Measurements from ENCODE around the gene TRPM2. TPM values are rescaled to one million over a fixed set of nuclear protein-coding genes. Genes with fewer than 3 reads are reported as not detected.
"Not testable (repeated sequence)": the region's sequence is repeated elsewhere in the genome, so short reads cannot be mapped to it uniquely, and the experiment has no call there.

TRPM2 gene
- total RNA-seq, 1 donor from 2014 or later: 12.0 TPM

- peak; percentile 45 for DNase-seq (ENCODE audit: low spot score)
Observed at GRCh38 chr21:44477131-44477530, 123.7 kb downstream of the TRPM2 start.

GRCh38 chr21:44477712-44478111, 124.3 kb downstream of the TRPM2 start:
- peak; percentile 72 for DNase-seq (ENCODE audit: low spot score)

- no peak for DNase-seq (ENCODE audit: low spot score)
Observed at GRCh38 chr21:44478124-44478800, 124.8 kb downstream of the TRPM2 start.

- DNase-seq (ENCODE audit: low spot score): no peak
Observed at GRCh38 chr21:44478801-44479167, 125.4 kb downstream of the TRPM2 start.

GRCh38 chr21:44479556-44480199, 126.3 kb downstream of the TRPM2 start:
- not testable (repeated sequence) for DNase-seq (ENCODE audit: low spot score)

- DNase-seq (ENCODE audit: low spot score): no peak
Observed at GRCh38 chr21:44480200-44481053, 127.0 kb downstream of the TRPM2 start.

GRCh38 chr21:44482581-44483287, 129.3 kb downstream of the TRPM2 start:
- DNase-seq (ENCODE audit: low spot score): no peak

- no peak for DNase-seq (ENCODE audit: low spot score)
Observed at GRCh38 chr21:44483288-44484237, 130.1 kb downstream of the TRPM2 start.

GRCh38 chr21:44484498-44485253, 131.3 kb downstream of the TRPM2 start:
- no peak for DNase-seq (ENCODE audit: low spot score)

GRCh38 chr21:44485254-44485793, 131.9 kb downstream of the TRPM2 start:
- DNase-seq (ENCODE audit: low spot score): no peak

GRCh38 chr21:44485796-44486195, 132.4 kb downstream of the TRPM2 start:
- no peak for DNase-seq (ENCODE audit: low spot score)

- DNase-seq (ENCODE audit: low spot score): no peak
Observed at GRCh38 chr21:44486302-44486701, 132.9 kb downstream of the TRPM2 start.

GRCh38 chr21:44487831-44488230, 134.4 kb downstream of the TRPM2 start:
- no peak for DNase-seq (ENCODE audit: low spot score)

- no peak for DNase-seq (ENCODE audit: low spot score)
Observed at GRCh38 chr21:44489962-44490361, 136.5 kb downstream of the TRPM2 start.

- no peak for DNase-seq (ENCODE audit: low spot score)
Observed at GRCh38 chr21:44490405-44490804, 137.0 kb downstream of the TRPM2 start.

- DNase-seq (ENCODE audit: low spot score): no peak
Observed at GRCh38 chr21:44490816-44491215, 137.4 kb downstream of the TRPM2 start.

All from mesenteric fat pad (tissue), 1 donor.